ENCODE measurements around the gene DENND1B. TPM values are rescaled to one million over a fixed set of nuclear protein-coding genes. Genes with fewer than 3 reads are reported as not detected.

DENND1B gene
- polyA plus RNA-seq, 2 of the 4 experiments (the other 2 are of a cell fraction), result 2.9 to 10.5 TPM

- ChIA-PET CTCF (no interaction called here), POLR2A (no interaction called here)
- WGBS (ENCODE audit: missing lambda C conversion rate), result 67% methylated on average over 1 of the region's 1 CpG
These were observed 59.5 kb downstream of the DENND1B start for GRCh38 chr1:197715806-197716205.

GRCh38 chr1:197706601-197707000 is 68.7 kb downstream of the DENND1B start:
- POLR2A ChIA-PET, result no interaction called here
- FAIRE-seq, result no peak

More at GRCh38 chr1:197715806-197716205, 59.5 kb downstream of the DENND1B start:
- DNase-seq (ENCODE audit: low read depth in 1 of 2, low spot score in 1 of 2) (no peak), FAIRE-seq (no peak), ATAC-seq (no peak)
- TF ChIP-seq RARB (CRISPR knock-in tag; IDR thresholded peaks at IDR 0.05) (no peak), PBX3 (IDR thresholded peaks at IDR 0.05) (no peak), EHMT2 (IDR thresholded peaks at IDR 0.05; ENCODE audit: low read depth) (no peak), FOSB (CRISPR knock-in tag; IDR thresholded peaks at IDR 0.05) (no peak), CEBPB (IDR thresholded peaks at IDR 0.05) (no peak), POLR2A (IDR thresholded peaks at IDR 0.05; ENCODE audit: low read length) (no peak), CTCF (IDR thresholded peaks at IDR 0.05) (no peak), BCL3 (IDR thresholded peaks at IDR 0.05) (no peak), RAD21 (conservative IDR thresholded peaks at IDR 0.05 in 1 of 2, IDR thresholded peaks at IDR 0.05 in 1 of 2) (no peak), ZFP36 (IDR thresholded peaks at IDR 0.05; ENCODE audit: borderline replicate concordance, partially characterized antibody) (no peak), ZC3H11A (IDR thresholded peaks at IDR 0.05) (no peak), GATA3 (IDR thresholded peaks at IDR 0.05; ENCODE audit: borderline replicate concordance) (no peak), CBX2 (IDR thresholded peaks at IDR 0.05; ENCODE audit: borderline replicate concordance, low read depth) (no peak), MYC (IDR thresholded peaks at IDR 0.05; ENCODE audit: borderline replicate concordance, low read length) (no peak), CBX8 (IDR thresholded peaks at IDR 0.05) (no peak), HOXA7 (CRISPR knock-in tag; IDR thresholded peaks at IDR 0.05) (no peak), HDAC2 (IDR thresholded peaks at IDR 0.05) (no peak), MAZ (IDR thresholded peaks at IDR 0.05; ENCODE audit: borderline replicate concordance, low read depth, low read length) (no peak), ELK1 (IDR thresholded peaks at IDR 0.05; ENCODE audit: low read depth, low read length) (no peak)
- no peaks in the 10 kb centered on the region for H3K9me3 ChIP-seq
- no peak overlapping the region for H3K4me3 ChIP-seq
- H3K4me2 ChIP-seq, result no peak overlapping the region
- 0 out of 3 replicates have a peak, but pooled peaks cover 5% of the 10 kb centered on the region for H3K4me1 ChIP-seq
- H3K27ac ChIP-seq, result no peak overlapping the region

More at GRCh38 chr1:197706601-197707000, 68.7 kb downstream of the DENND1B start:
- CTCF ChIA-PET, result no interaction called here
- H3K4me3 ChIP-seq, result no peak overlapping the region
- no peak overlapping the region for H3K4me2 ChIP-seq
- H3K9me3 ChIP-seq, result no peaks in the 10 kb centered on the region
- H3K27ac ChIP-seq, result no peak overlapping the region
- TF ChIP-seq BCL3 (IDR thresholded peaks at IDR 0.05) (no peak), ZFP36 (IDR thresholded peaks at IDR 0.05; ENCODE audit: borderline replicate concordance, partially characterized antibody) (no peak)
- DNase-seq (ENCODE audit: low read depth in 1 of 2, low spot score in 1 of 2) (no peak), ATAC-seq (no peak)
- no peaks in the 10 kb centered on the region for H3K4me1 ChIP-seq
- WGBS (ENCODE audit: missing lambda C conversion rate), result 55% methylated on average over 1 of the region's 1 CpG

All from A549 (cell line).